Mammary epithelial cell (primary cell): Measurements from ENCODE around the gene CNKSR3.

Experiments
- EZH2 ChIP-seq: IDR thresholded peaks from 2 replicates; pipeline ENCODE4 v1.6.1; 2012; ENCODE audit warnings: low read length, inconsistent platforms, borderline replicate concordance
- TF ChIP-seq, protein P1 (sequence below), 2 donors: IDR thresholded peaks in 1 of 2; conservative IDR thresholded peaks in 1 of 2; 2 replicates each; pipeline ENCODE4 v1.5.1; 2011 to 2012; ENCODE audit warnings: inconsistent platforms in 2 of 2, low read length in 2 of 2, mild to moderate bottlenecking in 2 of 2, control low read depth in 1 of 2, low read depth in 1 of 2; ENCODE audit not compliant: insufficient read depth in 1 of 2; ENCODE audit errors: extremely low read depth in 1 of 2

DNA sequence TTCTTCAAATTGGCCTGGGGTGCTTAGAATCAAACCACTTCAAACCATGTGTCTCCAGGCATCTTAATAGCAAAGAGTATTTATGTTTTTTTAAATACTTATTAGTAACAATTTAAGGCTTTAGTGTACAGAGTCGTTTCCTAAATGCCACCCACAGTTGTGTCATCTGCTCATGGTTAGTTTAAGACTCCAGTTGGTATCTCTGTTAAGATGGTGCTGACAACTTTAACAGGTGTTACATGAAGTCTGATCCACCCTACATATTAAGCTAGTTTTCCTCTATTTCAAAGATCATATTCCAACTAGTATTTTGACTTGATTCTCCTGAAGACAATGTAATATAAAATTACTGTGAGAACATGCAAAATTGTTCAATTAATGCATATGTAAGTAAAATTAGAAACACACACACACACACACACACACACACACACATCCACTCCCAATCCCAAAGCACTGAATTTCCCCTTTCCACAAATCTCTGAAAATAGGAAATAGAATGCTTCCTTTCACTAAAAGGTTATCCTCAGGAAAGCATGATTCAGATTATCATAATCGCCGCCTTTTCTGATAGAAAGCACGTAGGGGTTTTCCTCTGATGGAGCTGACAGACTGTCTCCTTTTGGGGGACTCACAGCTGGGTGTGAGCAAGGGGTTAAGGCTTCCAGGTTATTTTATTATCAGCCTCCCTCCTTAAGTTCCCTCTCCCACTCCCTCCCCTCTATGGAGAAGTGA, 10.5 kb downstream of the CNKSR3 start:
- TF ChIP-seq, protein P1, sequence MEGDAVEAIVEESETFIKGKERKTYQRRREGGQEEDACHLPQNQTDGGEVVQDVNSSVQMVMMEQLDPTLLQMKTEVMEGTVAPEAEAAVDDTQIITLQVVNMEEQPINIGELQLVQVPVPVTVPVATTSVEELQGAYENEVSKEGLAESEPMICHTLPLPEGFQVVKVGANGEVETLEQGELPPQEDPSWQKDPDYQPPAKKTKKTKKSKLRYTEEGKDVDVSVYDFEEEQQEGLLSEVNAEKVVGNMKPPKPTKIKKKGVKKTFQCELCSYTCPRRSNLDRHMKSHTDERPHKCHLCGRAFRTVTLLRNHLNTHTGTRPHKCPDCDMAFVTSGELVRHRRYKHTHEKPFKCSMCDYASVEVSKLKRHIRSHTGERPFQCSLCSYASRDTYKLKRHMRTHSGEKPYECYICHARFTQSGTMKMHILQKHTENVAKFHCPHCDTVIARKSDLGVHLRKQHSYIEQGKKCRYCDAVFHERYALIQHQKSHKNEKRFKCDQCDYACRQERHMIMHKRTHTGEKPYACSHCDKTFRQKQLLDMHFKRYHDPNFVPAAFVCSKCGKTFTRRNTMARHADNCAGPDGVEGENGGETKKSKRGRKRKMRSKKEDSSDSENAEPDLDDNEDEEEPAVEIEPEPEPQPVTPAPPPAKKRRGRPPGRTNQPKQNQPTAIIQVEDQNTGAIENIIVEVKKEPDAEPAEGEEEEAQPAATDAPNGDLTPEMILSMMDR (conservative IDR thresholded peaks at IDR 0.05 in 1 of 2, IDR thresholded peaks at IDR 0.05 in 1 of 2; ENCODE audit: extremely low read depth in 1 of 2, insufficient read depth in 1 of 2, low read depth in 1 of 2, low read length in 2 of 2) = no peak
- TF ChIP-seq EZH2 = no peak
